Measurements from ENCODE around the gene SDC3.

The SDC3 gene

DNA sequence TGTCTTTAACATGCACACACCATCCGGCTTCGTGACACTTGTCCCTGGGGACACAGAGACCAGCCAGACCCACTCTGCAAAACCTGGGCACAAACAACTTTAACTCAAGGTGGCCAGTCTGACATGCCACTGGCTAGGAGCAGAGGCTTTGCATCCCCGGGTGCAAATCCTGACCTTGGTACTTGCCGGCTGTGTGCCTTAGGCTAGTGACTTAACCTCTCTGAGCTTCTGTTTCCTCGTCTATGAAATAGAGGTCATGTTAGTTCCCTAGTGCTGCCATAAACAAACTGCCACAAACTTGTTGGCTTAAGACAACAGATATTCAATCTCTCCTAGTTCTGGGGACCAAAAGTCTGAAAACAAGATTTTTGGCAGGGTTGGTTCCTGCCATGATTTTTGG, 60.4 kb downstream of the SDC3 start:
- no peak for DNase-seq (ENCODE audit: low read depth in 1 of 2, low spot score in 1 of 2)
- TF ChIP-seq, protein P1, sequence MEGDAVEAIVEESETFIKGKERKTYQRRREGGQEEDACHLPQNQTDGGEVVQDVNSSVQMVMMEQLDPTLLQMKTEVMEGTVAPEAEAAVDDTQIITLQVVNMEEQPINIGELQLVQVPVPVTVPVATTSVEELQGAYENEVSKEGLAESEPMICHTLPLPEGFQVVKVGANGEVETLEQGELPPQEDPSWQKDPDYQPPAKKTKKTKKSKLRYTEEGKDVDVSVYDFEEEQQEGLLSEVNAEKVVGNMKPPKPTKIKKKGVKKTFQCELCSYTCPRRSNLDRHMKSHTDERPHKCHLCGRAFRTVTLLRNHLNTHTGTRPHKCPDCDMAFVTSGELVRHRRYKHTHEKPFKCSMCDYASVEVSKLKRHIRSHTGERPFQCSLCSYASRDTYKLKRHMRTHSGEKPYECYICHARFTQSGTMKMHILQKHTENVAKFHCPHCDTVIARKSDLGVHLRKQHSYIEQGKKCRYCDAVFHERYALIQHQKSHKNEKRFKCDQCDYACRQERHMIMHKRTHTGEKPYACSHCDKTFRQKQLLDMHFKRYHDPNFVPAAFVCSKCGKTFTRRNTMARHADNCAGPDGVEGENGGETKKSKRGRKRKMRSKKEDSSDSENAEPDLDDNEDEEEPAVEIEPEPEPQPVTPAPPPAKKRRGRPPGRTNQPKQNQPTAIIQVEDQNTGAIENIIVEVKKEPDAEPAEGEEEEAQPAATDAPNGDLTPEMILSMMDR (IDR thresholded peaks at IDR 0.05; ENCODE audit: insufficient read depth, low read length) = no peak
- TF ChIP-seq SPI1 (IDR thresholded peaks at IDR 0.05; ENCODE audit: borderline replicate concordance, low read depth) (no peak), GABPA (IDR thresholded peaks at IDR 0.05; ENCODE audit: low read depth) (no peak), POLR2AphosphoS5 (IDR thresholded peaks at IDR 0.05; ENCODE audit: low read depth) (no peak)
- TF ChIP-seq, protein P2, sequence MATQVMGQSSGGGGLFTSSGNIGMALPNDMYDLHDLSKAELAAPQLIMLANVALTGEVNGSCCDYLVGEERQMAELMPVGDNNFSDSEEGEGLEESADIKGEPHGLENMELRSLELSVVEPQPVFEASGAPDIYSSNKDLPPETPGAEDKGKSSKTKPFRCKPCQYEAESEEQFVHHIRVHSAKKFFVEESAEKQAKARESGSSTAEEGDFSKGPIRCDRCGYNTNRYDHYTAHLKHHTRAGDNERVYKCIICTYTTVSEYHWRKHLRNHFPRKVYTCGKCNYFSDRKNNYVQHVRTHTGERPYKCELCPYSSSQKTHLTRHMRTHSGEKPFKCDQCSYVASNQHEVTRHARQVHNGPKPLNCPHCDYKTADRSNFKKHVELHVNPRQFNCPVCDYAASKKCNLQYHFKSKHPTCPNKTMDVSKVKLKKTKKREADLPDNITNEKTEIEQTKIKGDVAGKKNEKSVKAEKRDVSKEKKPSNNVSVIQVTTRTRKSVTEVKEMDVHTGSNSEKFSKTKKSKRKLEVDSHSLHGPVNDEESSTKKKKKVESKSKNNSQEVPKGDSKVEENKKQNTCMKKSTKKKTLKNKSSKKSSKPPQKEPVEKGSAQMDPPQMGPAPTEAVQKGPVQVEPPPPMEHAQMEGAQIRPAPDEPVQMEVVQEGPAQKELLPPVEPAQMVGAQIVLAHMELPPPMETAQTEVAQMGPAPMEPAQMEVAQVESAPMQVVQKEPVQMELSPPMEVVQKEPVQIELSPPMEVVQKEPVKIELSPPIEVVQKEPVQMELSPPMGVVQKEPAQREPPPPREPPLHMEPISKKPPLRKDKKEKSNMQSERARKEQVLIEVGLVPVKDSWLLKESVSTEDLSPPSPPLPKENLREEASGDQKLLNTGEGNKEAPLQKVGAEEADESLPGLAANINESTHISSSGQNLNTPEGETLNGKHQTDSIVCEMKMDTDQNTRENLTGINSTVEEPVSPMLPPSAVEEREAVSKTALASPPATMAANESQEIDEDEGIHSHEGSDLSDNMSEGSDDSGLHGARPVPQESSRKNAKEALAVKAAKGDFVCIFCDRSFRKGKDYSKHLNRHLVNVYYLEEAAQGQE (IDR thresholded peaks at IDR 0.05; ENCODE audit: insufficient replicate concordance, low read depth) = no peak
- Histone ChIP-seq H3K4me3 (replicated peaks; ENCODE audit: insufficient read depth, low read length) (no peak overlapping the region), H3K27me3 (ENCODE audit: insufficient read depth, poor library complexity, severe bottlenecking) (peaks cover 39% of the 10 kb centered on the region), H3K27ac (replicated peaks) (no peak overlapping the region)

DNA sequence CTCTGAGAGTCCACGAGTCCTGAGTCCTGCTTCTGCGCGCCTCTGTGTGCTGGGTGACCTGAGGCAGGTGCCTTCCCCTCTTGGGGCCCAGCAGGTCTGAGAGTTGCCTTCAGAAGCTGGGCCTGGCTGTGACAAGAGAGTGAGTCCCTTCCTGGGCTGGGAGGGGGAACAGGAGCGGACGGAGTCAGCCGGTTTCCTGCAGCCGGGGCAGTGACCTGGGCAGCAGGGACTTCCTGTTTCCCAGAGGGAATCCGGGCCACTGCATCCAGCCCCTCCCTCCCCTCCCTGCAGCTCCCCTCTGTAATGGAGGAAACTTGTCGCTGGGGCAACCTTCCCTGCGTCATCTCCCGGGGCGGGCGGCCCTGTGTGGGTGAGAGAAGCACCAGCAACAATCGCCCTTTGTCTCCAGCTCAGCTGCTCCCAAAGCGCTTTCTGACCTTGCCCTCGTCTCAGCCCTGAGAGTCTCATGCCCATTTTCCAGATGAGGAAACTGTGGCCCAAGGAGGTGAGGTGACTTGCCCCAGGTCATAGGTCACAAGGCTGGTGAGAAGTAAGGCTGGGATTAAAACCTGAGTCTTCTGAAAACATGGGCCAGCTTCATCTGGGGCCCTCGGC, 61.1 kb downstream of the SDC3 start:
- no peak for DNase-seq (ENCODE audit: low read depth in 1 of 2, low spot score in 1 of 2)
- H3K27me3 ChIP-seq (ENCODE audit: insufficient read depth, poor library complexity, severe bottlenecking) = peaks cover 43% of the 10 kb centered on the region
- no peak overlapping the region for H3K27ac ChIP-seq (replicated peaks)
- H3K4me3 ChIP-seq (replicated peaks; ENCODE audit: insufficient read depth, low read length) = no peak overlapping the region
- TF ChIP-seq, protein P1 (IDR thresholded peaks at IDR 0.05; ENCODE audit: insufficient read depth, low read length) = no peak
- TF ChIP-seq GABPA (IDR thresholded peaks at IDR 0.05; ENCODE audit: low read depth) = no peak
- TF ChIP-seq, protein P2 (IDR thresholded peaks at IDR 0.05; ENCODE audit: insufficient replicate concordance, low read depth) = no peak
- TF ChIP-seq SPI1 (IDR thresholded peaks at IDR 0.05; ENCODE audit: borderline replicate concordance, low read depth) = no peak
- no peak for TF ChIP-seq POLR2AphosphoS5 (IDR thresholded peaks at IDR 0.05; ENCODE audit: low read depth)

DNA sequence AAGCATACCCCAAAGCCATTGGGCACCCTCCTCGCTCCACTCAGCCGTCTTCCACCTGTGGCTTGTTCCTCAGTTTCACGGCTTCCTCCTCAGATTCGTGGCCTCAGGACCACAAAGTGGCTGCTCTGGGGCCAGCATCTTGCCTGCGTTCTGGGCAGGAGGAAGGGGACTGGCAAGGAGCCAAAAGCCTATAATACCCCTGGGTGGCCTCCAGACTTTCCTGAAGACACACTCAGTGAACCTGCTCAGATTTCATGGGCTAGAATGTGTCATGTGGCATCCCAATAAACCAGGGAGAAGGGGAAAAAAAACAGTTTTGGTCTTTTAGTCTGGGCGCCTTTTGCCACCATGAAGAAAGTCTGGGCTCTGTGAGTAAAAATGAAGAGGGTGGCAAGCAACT, 62.0 kb downstream of the SDC3 start:
- Histone ChIP-seq H3K4me3 (replicated peaks; ENCODE audit: insufficient read depth, low read length) (no peak overlapping the region), H3K27me3 (ENCODE audit: insufficient read depth, poor library complexity, severe bottlenecking) (peaks cover 49% of the 10 kb centered on the region), H3K27ac (replicated peaks) (no peak overlapping the region)
- no peak for DNase-seq (ENCODE audit: low read depth in 1 of 2, low spot score in 1 of 2)
- TF ChIP-seq, protein P2 (IDR thresholded peaks at IDR 0.05; ENCODE audit: insufficient replicate concordance, low read depth) = no peak
- no peak for TF ChIP-seq SPI1 (IDR thresholded peaks at IDR 0.05; ENCODE audit: borderline replicate concordance, low read depth)
- no peak for TF ChIP-seq POLR2AphosphoS5 (IDR thresholded peaks at IDR 0.05; ENCODE audit: low read depth)
- no peak for TF ChIP-seq GABPA (IDR thresholded peaks at IDR 0.05; ENCODE audit: low read depth)
- TF ChIP-seq, protein P1 (IDR thresholded peaks at IDR 0.05; ENCODE audit: insufficient read depth, low read length) = no peak

Measured in HL-60 (cell line).